Suprapubic skin (tissue), 4 donors: ENCODE measurements around the gene ALCAM.

Source experiments
- EP300 ChIP-seq: sonication (generic); formaldehyde crosslinking; IDR thresholded peaks from one replicate; pipeline ENCODE4 v1.6.1; 2017; ENCODE audit warnings: antibody characterized with exemption
- POLR2A ChIP-seq, 2 donors: fragments of 450-650 bp; IDR thresholded peaks; one replicate each; pipeline ENCODE4 v1.6.1; 2017; ENCODE audit warnings: antibody characterized with exemption in 2 of 2, mild to moderate bottlenecking in 2 of 2, moderate library complexity in 2 of 2
- POLR2AphosphoS5 ChIP-seq, 3 donors: sonication (generic); formaldehyde crosslinking; IDR thresholded peaks; one replicate each; pipeline ENCODE4 v1.6.1; 2017; ENCODE audit warnings: antibody characterized with exemption in 3 of 3
- TF ChIP-seq, protein P1 (sequence below), 2 donors: fragments of 200-600 bp in 1 of 2; fragments of 450-650 bp in 1 of 2; sonication (generic) in 1 of 2; IDR thresholded peaks; one replicate each; pipeline ENCODE4 v1.5.1; 2016 to 2019; ENCODE audit warnings: antibody characterized with exemption in 2 of 2, mild to moderate bottlenecking in 1 of 2, moderate library complexity in 1 of 2

- TF ChIP-seq, protein P1, sequence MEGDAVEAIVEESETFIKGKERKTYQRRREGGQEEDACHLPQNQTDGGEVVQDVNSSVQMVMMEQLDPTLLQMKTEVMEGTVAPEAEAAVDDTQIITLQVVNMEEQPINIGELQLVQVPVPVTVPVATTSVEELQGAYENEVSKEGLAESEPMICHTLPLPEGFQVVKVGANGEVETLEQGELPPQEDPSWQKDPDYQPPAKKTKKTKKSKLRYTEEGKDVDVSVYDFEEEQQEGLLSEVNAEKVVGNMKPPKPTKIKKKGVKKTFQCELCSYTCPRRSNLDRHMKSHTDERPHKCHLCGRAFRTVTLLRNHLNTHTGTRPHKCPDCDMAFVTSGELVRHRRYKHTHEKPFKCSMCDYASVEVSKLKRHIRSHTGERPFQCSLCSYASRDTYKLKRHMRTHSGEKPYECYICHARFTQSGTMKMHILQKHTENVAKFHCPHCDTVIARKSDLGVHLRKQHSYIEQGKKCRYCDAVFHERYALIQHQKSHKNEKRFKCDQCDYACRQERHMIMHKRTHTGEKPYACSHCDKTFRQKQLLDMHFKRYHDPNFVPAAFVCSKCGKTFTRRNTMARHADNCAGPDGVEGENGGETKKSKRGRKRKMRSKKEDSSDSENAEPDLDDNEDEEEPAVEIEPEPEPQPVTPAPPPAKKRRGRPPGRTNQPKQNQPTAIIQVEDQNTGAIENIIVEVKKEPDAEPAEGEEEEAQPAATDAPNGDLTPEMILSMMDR (IDR thresholded peaks at IDR 0.05) = no peak
- TF ChIP-seq POLR2AphosphoS5 (IDR thresholded peaks at IDR 0.05) = no peak
- no peak for TF ChIP-seq POLR2A (IDR thresholded peaks at IDR 0.05)
- TF ChIP-seq EP300 = no peak
These were observed 144.3 kb downstream of the ALCAM start for GRCh38 chr3:105511031-105511430.
